Esophagus muscularis mucosa (tissue), 4 donors: ENCODE results near the gene GFAP.

Experiments
- CTCF ChIP-seq, 3 experiments: fragments of 200-600 bp in 2 of 3; fragments of 450-650 bp in 1 of 3; sonication (generic) in 2 of 3; IDR thresholded peaks; one replicate each; pipeline ENCODE4 v1.5.1; 2017 to 2019; ENCODE audit warnings: antibody characterized with exemption in 3 of 3, mild to moderate bottlenecking in 2 of 3, moderate library complexity in 1 of 3
- EP300 ChIP-seq: sonication (generic); formaldehyde crosslinking; IDR thresholded peaks from one replicate; pipeline ENCODE4 v1.6.1; 2017; ENCODE audit warnings: antibody characterized with exemption
- POLR2A ChIP-seq: fragments of 450-650 bp; IDR thresholded peaks from one replicate; pipeline ENCODE4 v1.6.1; 2017; ENCODE audit warnings: antibody characterized with exemption, moderate library complexity, mild to moderate bottlenecking, low read depth
- POLR2AphosphoS5 ChIP-seq, 2 donors: sonication (generic); formaldehyde crosslinking; IDR thresholded peaks; one replicate each; pipeline ENCODE4 v1.6.1; 2017; ENCODE audit warnings: antibody characterized with exemption in 2 of 2

- TF ChIP-seq CTCF (IDR thresholded peaks at IDR 0.05) (no peak), POLR2A (no peak), EP300 (no peak), POLR2AphosphoS5 (IDR thresholded peaks at IDR 0.05) (no peak)
These were observed 27.2 kb upstream of the GFAP start for GRCh38 chr17:44942456-44942855.
